ENCODE results near the gene TRIM8. TPM values are rescaled to one million over a fixed set of nuclear protein-coding genes. Genes with fewer than 3 reads are reported as not detected.

The TRIM8 gene
- total and polyA plus RNA-seq, 9 donors: 48.5 to 120 (median 84.3) TPM

DNA sequence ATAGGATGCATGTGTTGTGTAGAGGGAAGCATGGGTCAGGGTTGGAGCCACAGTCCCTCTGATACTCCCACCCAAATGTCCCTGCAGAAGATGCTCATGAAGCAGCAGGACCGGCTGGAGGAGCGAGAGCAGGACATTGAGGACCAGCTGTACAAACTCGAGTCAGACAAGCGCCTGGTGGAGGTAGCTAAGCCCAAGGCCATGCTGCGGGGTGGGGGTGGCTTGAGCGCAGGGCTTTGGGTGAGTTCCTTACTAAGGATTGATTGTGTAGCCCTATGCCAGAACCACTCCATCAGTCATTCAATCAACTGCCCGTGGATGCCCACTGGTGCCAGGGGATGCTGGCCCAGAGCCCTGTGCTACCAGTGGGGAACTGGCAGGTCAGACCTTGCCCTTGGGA is 10.3 kb downstream of the TRIM8 start:
- H3K27me3 ChIP-seq: no peaks in the 10 kb centered on the region
- intact Hi-C loops (cut with DNase I): loop anchor here in 1 of 4 donors (10.0 kb wide), 1 partner anchor 50 kb away; no protein-coding TSS in a partner anchor
- H3K4me1 ChIP-seq (ENCODE audit: insufficient read depth): peaks cover 15% of the 10 kb centered on the region
- WGBS, 3 donors: 20 to 33% (median 28%) methylated on average over 7 of the region's 7 CpGs
- TF ChIP-seq EP300 (IDR thresholded peaks at IDR 0.05): no peak
- no peak for TF ChIP-seq POLR2A (IDR thresholded peaks at IDR 0.05)
- no peak for TF ChIP-seq CTCF (IDR thresholded peaks at IDR 0.05)
- no peak overlapping the region for H3K27ac ChIP-seq
- no peak overlapping the region for H3K4me3 ChIP-seq
- no peaks in the 10 kb centered on the region for H3K9me3 ChIP-seq
- no peaks in the 10 kb centered on the region for H3K36me3 ChIP-seq
- no peak for DNase-seq

- no peaks in the 10 kb centered on the region for H3K27me3 ChIP-seq
- no peaks in the 10 kb centered on the region for H3K36me3 ChIP-seq
- TF ChIP-seq POLR2A (IDR thresholded peaks at IDR 0.05) (no peak), CTCF (IDR thresholded peaks at IDR 0.05) (no peak), EP300 (IDR thresholded peaks at IDR 0.05) (no peak)
- DNase-seq: no peak
- H3K4me1 ChIP-seq (ENCODE audit: insufficient read depth): peaks cover 13% of the 10 kb centered on the region
- no peak overlapping the region for H3K27ac ChIP-seq
- intact Hi-C loops (cut with DNase I): loop anchor here in 1 of 4 donors (10.0 kb wide), 1 partner anchor 50 kb away; no protein-coding TSS in a partner anchor
- H3K9me3 ChIP-seq: no peaks in the 10 kb centered on the region
- H3K4me3 ChIP-seq: no peak overlapping the region
- WGBS, 3 donors: 47 to 82% (median 63%) methylated on average over 12 of the region's 12 CpGs
These were observed 10.7 kb downstream of the TRIM8 start for GRCh38 chr10:102654969-102655368.

GRCh38 chr10:102656026-102656425 is 11.7 kb downstream of the TRIM8 start:
- Histone ChIP-seq H3K9me3 (no peaks in the 10 kb centered on the region), H3K36me3 (no peaks in the 10 kb centered on the region), H3K4me3 (no peak overlapping the region), H3K27me3 (no peaks in the 10 kb centered on the region), H3K27ac (no peak overlapping the region), H3K4me1 (ENCODE audit: insufficient read depth) (peaks cover 10% of the 10 kb centered on the region)
- 67 to 84% (median 75%) methylated on average over 11 to 12 of the region's 12 CpGs for WGBS, 3 donors
- DNase-seq: no peak
- intact Hi-C loops (cut with DNase I): loop anchor here in 1 of 4 donors (10.0 kb wide), 1 partner anchor 49 kb away; no protein-coding TSS in a partner anchor
- TF ChIP-seq CTCF (IDR thresholded peaks at IDR 0.05) (no peak), EP300 (IDR thresholded peaks at IDR 0.05) (no peak), POLR2A (IDR thresholded peaks at IDR 0.05) (no peak)

GRCh38 chr10:102656791-102657371 is 12.6 kb downstream of the TRIM8 start:
- Histone ChIP-seq H3K27ac (peak overlapping the region in 1 of 2 donors; percentile 68), H3K36me3 (no peaks in the 10 kb centered on the region), H3K9me3 (no peaks in the 10 kb centered on the region), H3K4me1 (ENCODE audit: insufficient read depth) (peaks cover 11% of the 10 kb centered on the region), H3K27me3 (no peaks in the 10 kb centered on the region), H3K4me3 (no peak overlapping the region)
- 88 to 91% (median 90%) methylated on average over 42 of the region's 42 CpGs for WGBS, 3 donors
- intact Hi-C loops (cut with DNase I): loop anchor here in 1 of 4 donors (10.0 kb wide), 1 partner anchor 48 kb away; no protein-coding TSS in a partner anchor
- DNase-seq: peak in 3 of 5 donors; percentile 46 to 56 (median 48)
- TF ChIP-seq POLR2A (IDR thresholded peaks at IDR 0.05) (no peak), EP300 (IDR thresholded peaks at IDR 0.05) (no peak), CTCF (IDR thresholded peaks at IDR 0.05) (no peak)

Data from ovary (tissue), 9 donors.